Ectodermal cell (in vitro differentiated cells): Measurements from ENCODE around the gene FRAS1.
A peak's percentile ranks its signal among the peaks of the same experiment; 100 is the strongest.
"Not testable (repeated sequence)": the region's sequence is repeated elsewhere in the genome, so short reads cannot be mapped to it uniquely, and the experiment has no call there.

Experiments
- H3K27ac ChIP-seq: 2 replicates; pipeline ENCODE4 v1.7.0; 2013; ENCODE audit warnings: mild to moderate bottlenecking, low read depth, low read length; ENCODE audit not compliant: insufficient read depth, poor library complexity, severe bottlenecking
- H3K27me3 ChIP-seq: 2 replicates; pipeline ENCODE4 v1.7.0; 2013; ENCODE audit warnings: mild to moderate bottlenecking, low read length; ENCODE audit not compliant: insufficient read depth, control insufficient read depth, poor library complexity, severe bottlenecking
- H3K36me3 ChIP-seq: one replicate; pipeline ENCODE4 v1.7.0; 2013; ENCODE audit warnings: low read length; ENCODE audit not compliant: control insufficient read depth, insufficient read depth
- H3K4me1 ChIP-seq: one replicate; pipeline ENCODE4 v1.7.0; 2013; ENCODE audit warnings: low read length; ENCODE audit not compliant: control insufficient read depth, insufficient read depth
- H3K4me3 ChIP-seq: 2 replicates; pipeline ENCODE4 v1.7.0; 2013; ENCODE audit warnings: low read depth, low read length, control low read depth; ENCODE audit not compliant: insufficient read depth
- H3K9me3 ChIP-seq: 2 replicates; pipeline ENCODE4 v1.7.0; 2013; ENCODE audit warnings: mild to moderate bottlenecking, low read length, moderate library complexity; ENCODE audit not compliant: control insufficient read depth
- WGBS, 2 experiments: methylation state at CpG; one replicate each; pipeline ENCODE4 v1.1.7; 2013; ENCODE audit warnings: missing lambda C conversion rate in 2 of 2; 5-methylcytosine and 5-hydroxymethylcytosine counted together

FRAS1 gene

DNA sequence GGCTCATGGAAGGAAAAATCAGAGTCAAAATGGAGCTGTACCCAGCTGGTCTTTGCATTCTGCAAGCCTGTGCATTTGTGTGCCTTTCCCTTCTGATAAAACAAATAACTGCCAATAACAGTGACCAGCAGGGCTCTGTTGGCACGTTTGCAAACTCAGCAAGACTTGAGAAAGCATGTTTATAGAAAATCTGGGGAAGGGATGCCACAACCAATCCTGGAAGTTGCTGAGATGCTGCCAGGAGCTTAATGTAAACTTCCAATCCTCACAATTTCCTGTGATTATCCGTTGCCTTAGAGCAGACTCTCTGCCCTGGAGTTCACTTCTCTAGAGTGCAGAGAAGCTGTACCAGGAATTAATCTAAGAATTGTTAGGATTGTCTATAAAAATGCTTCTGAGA, 487.6 kb downstream of the FRAS1 start:
- Histone ChIP-seq H3K36me3 (peaks cover 3% of the 10 kb centered on the region), H3K4me1 (no peaks in the 10 kb centered on the region), H3K27me3 (no peaks in the 10 kb centered on the region), H3K9me3 (no peaks in the 10 kb centered on the region), H3K4me3 (no peak overlapping the region), H3K27ac (no peak overlapping the region)
- WGBS, 2 experiments = 71 to 82% methylated on average over 2 of the region's 2 CpGs

DNA sequence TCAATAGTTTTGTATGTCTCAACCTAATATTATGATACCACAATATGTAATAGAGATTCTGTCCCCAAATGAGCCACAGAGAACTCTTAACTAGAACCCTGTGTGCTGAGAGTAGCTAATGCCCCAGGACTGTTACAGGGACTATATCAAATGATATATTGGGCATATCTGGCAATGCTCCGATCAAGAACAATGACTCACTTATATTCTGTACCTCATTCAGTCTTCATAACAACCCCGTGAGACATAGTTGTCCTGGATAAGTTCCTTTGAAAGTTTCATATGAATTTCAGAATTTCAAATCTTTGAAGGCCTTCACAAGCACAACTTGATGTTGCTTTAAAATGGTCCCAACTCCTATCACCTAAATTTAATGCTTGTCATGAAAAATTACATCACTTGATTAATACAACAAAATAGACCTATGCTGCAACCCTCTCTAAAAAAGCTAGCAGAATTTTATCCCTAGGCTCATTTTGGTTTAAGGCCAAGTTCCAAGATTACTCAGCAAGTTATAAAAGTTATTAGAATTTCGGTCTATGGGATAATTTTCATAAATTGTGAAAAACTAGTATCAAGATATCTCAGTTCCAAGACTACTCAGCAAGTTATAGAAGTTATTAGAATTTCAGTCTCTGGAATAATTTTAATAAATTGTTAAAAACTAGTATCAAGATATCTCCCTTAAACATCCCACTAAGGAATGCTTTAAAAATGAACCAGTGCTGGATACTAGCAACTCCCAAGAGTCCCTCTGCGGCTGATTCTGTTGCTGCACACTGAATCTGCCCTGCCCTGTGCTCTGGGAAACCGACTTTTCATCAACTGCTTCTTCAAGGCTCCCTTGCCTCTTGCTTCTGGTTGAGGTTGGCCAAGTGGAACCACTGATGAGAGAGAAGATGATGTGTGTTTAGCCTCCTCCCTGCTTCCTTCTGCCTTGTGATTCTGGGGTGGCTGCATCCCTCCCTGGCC, 488.4 kb downstream of the FRAS1 start:
- Histone ChIP-seq H3K27ac (no peak overlapping the region), H3K9me3 (no peaks in the 10 kb centered on the region), H3K4me1 (no peaks in the 10 kb centered on the region), H3K27me3 (peaks cover 4% of the 10 kb centered on the region), H3K36me3 (peaks cover 3% of the 10 kb centered on the region), H3K4me3 (no peak overlapping the region)
- 92 to 94% methylated on average over 4 to 5 of the region's 5 CpGs for WGBS, 2 experiments

DNA sequence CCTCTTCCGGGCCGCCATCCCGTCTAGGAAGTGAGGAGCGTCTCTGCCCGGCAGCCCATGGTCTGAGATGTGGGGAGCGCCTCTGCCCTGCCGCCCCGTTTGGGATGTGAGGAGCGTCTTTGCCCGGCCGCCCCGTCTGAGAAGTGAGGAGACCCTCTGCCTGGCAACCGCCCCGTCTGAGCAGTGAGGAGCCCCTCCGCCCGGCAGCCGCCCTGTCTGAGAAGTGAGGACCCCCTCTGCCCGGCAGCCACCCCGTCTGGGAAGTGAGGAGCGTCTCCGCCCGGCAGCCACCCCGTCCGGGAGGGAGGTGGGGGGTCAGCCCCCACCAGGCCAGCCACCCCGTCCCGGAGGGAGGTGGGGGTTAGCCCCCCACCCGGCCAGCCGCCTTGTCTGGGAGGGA, 490.8 kb downstream of the FRAS1 start:
- not testable (repeated sequence) for H3K9me3 ChIP-seq, H3K4me1 ChIP-seq, H3K4me3 ChIP-seq, H3K36me3 ChIP-seq, H3K27ac ChIP-seq
- peaks cover 28% of the 10 kb centered on the region for H3K27me3 ChIP-seq
- 91 to 93% methylated on average over 27 to 28 of the region's 28 CpGs for WGBS, 2 experiments

DNA sequence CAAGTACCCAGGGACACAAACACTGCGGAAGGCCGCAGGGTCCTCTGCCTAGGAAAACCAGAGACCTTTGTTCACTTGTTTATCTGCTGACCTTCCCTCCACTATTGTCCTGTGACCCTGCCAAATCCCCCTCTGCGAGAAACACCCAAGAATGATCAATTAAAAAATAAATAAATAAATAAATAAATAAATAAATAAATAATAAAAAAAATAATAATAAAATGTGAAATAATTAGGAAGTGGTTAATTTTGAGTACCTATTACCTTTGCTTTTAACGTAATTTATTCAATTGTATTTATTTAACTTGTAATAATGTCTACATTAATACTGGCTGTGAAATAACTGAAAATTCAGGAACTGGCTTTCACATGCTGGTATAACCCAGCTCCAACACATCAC, 491.8 kb downstream of the FRAS1 start:
- not testable (repeated sequence) for H3K9me3 ChIP-seq, H3K36me3 ChIP-seq, H3K27ac ChIP-seq, H3K4me1 ChIP-seq, H3K4me3 ChIP-seq
- 86% methylated on average over 1 of the region's 4 CpGs; no CpG with 5 or more reads in 1 of the 2 experiments for WGBS, 2 experiments
- peaks cover 33% of the 10 kb centered on the region for H3K27me3 ChIP-seq

DNA sequence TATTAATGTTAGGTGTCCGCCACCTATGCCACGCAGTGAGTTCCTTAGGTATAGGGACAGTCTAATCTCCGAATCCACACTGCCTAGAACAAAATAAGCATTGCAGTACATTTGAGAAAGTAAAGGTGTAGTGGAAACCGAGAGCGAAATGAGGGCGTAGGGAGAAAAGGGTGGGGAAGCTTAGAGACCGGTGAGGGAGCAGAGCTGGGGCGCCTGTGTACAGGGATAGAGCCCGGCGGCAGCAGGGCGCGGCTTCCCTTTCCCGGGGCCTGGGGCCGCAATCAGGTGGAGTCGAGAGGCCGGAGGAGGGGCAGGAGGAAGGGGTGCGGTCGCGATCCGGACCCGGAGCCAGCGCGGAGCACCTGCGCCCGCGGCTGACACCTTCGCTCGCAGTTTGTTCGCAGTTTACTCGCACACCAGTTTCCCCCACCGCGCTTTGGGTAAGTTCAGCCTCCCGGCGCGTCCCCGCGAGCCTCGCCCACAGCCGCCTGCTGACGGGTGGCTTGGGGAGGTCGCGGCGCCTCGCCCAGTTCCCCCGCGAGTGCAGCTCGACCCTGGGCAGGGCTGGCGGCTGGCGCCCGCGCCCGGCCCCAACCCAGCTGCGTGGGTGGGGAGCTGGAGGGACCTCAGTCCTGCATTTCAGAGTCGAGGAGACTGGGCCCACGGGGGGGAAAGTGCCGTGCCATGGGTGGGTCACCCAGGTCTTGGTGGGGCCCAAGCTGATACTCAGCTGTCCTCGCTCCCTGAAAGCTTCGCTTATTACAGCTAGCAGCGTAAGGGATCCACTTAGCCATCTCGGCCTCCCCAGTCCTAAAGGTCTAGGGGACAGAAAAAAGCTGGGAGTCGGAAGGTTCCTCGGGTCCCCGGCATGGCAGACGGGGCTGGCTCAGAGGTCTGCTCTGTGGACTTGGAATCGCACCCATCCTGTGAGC, 494.6 kb downstream of the FRAS1 start, which contains the start of gene ANXA3:
TSS of gene ANXA3 (plus strand) at position 351 of the 932 bp plus-strand sequence. CDS start 2,704 bp downstream, outside the sequence.
- Histone ChIP-seq H3K27me3 (peaks cover 33% of the 10 kb centered on the region), H3K27ac (no peak within 1 kb of the TSS), H3K36me3 (no peaks in the 10 kb centered on the region), H3K9me3 (no peaks in the 10 kb centered on the region), H3K4me3 (peak within 1 kb of the TSS; percentile 53), H3K4me1 (no peaks in the 10 kb centered on the region)
- 4% methylated on average over 65 of the region's 65 CpGs for WGBS, 2 experiments

DNA sequence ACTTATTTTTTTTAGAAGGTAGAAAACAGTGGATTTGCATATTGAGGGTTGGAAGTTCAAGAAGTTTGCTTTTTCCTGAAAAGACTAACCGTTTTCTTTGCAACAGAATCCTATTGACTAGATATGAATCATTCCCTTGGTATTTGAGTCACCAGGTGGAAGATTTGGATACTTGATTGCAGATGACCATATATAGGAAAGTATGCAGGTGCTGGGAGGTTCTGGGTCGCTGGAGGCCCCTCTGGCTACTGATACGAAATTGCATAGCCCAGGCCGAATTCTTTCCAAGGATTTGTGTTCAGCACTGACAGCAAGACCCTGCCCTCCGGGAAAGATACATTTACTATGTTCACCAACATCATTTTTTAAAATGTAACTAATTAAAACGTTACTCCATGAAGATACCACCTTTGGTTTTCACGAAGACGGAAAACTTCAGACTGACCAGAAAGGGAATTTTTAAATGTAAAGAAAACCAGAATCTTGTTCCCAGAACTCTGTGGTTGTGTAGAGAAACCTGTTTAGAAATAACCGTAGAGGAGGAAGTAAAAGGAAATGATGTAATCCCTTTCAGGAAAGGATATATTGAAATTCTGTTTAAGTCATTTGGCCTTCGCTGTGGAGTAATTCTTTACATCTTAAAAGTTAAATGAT, 495.4 kb downstream of the FRAS1 start:
- Histone ChIP-seq H3K36me3 (no peaks in the 10 kb centered on the region), H3K4me1 (no peaks in the 10 kb centered on the region), H3K4me3 (peak overlapping the region; percentile 53), H3K9me3 (no peaks in the 10 kb centered on the region), H3K27me3 (peaks cover 33% of the 10 kb centered on the region), H3K27ac (no peak overlapping the region)
- WGBS, 2 experiments = 23 to 35% methylated on average over 9 to 10 of the region's 10 CpGs

DNA sequence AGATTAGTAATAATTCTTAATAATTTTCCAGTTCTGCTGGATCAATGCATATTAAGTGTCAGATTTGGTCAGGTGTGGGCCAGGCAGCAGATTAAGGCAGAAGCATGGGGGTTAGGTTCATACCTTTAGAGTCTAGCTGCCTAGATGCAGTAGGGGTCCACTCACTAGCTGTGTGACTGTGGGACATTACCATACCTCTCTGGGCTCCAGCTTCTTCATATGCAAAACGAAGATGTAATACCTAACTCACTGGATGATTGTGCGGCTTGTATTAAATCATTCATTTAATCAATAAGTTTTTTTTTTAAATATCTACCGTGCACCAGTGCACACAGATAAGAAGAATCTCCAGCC, 495.9 kb downstream of the FRAS1 start:
- WGBS, 2 experiments = 72 to 90% methylated on average over 3 of the region's 3 CpGs
- H3K27ac ChIP-seq = no peak overlapping the region
- H3K27me3 ChIP-seq = peaks cover 33% of the 10 kb centered on the region
- no peak overlapping the region for H3K4me3 ChIP-seq
- H3K36me3 ChIP-seq = no peaks in the 10 kb centered on the region
- H3K4me1 ChIP-seq = no peaks in the 10 kb centered on the region
- H3K9me3 ChIP-seq = no peaks in the 10 kb centered on the region

DNA sequence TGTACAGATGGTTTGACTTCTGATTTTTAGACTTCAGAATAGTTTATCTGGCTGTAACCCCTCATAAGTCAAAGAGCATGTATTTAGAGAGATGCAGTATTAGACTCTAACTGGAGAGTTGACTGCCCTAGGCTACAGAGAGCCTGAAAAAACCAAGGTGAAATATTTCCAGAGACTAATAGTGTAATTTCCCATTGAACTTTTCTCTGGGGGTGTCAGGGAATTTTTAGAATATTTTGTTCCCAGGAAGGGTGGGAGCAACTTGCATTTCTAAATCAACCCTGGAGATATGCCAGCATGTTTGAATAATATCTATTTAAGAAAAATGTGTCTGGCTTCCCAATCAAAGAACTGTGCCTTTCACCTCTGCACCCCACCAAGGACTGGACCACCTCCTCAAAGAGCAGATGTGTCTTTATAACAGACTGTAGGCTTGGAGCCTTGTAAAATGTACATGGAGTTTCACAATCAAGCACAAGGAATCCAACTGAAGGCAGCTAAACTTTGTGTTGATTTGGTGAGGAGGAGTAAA, 496.5 kb downstream of the FRAS1 start:
- H3K9me3 ChIP-seq = no peaks in the 10 kb centered on the region
- peaks cover 33% of the 10 kb centered on the region for H3K27me3 ChIP-seq
- no peaks in the 10 kb centered on the region for H3K36me3 ChIP-seq
- H3K4me1 ChIP-seq = no peaks in the 10 kb centered on the region
- H3K4me3 ChIP-seq = no peak overlapping the region
- H3K27ac ChIP-seq = no peak overlapping the region

DNA sequence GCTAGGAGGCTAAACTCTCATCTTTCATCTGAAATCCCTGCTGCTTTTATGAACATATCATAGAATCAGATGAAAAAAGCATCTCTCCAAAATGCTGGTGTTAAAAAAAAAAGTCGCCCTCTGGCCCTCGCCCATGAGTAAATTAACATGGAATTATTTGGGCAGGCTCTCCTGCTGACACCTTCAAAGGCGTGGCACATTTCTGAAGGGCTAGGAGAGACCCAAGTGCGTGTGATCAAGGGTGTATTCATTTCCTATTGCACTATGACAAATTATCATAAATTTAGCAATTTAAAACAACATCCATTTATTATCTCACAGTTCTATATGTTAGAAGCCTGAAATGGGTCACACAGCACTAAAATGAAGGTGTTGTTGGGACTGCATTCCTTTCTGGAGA, 499.5 kb downstream of the FRAS1 start:
- Histone ChIP-seq H3K27ac (no peak overlapping the region), H3K27me3 (peaks cover 18% of the 10 kb centered on the region), H3K9me3 (no peaks in the 10 kb centered on the region), H3K36me3 (no peaks in the 10 kb centered on the region), H3K4me1 (no peaks in the 10 kb centered on the region), H3K4me3 (no peak overlapping the region)
- 91 to 96% methylated on average over 4 of the region's 4 CpGs for WGBS, 2 experiments
